HG03108 (cell line): ENCODE measurements around the gene ANLN.

Experiments used
- ATAC-seq: cut with Tn5 transposase; IDR thresholded peaks from one replicate; pipeline ENCODE4 v1.9.1; 2021; ENCODE audit warnings: moderate library complexity; ENCODE audit not compliant: unreplicated experiment

The ANLN gene, protein sequence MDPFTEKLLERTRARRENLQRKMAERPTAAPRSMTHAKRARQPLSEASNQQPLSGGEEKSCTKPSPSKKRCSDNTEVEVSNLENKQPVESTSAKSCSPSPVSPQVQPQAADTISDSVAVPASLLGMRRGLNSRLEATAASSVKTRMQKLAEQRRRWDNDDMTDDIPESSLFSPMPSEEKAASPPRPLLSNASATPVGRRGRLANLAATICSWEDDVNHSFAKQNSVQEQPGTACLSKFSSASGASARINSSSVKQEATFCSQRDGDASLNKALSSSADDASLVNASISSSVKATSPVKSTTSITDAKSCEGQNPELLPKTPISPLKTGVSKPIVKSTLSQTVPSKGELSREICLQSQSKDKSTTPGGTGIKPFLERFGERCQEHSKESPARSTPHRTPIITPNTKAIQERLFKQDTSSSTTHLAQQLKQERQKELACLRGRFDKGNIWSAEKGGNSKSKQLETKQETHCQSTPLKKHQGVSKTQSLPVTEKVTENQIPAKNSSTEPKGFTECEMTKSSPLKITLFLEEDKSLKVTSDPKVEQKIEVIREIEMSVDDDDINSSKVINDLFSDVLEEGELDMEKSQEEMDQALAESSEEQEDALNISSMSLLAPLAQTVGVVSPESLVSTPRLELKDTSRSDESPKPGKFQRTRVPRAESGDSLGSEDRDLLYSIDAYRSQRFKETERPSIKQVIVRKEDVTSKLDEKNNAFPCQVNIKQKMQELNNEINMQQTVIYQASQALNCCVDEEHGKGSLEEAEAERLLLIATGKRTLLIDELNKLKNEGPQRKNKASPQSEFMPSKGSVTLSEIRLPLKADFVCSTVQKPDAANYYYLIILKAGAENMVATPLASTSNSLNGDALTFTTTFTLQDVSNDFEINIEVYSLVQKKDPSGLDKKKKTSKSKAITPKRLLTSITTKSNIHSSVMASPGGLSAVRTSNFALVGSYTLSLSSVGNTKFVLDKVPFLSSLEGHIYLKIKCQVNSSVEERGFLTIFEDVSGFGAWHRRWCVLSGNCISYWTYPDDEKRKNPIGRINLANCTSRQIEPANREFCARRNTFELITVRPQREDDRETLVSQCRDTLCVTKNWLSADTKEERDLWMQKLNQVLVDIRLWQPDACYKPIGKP

DNA sequence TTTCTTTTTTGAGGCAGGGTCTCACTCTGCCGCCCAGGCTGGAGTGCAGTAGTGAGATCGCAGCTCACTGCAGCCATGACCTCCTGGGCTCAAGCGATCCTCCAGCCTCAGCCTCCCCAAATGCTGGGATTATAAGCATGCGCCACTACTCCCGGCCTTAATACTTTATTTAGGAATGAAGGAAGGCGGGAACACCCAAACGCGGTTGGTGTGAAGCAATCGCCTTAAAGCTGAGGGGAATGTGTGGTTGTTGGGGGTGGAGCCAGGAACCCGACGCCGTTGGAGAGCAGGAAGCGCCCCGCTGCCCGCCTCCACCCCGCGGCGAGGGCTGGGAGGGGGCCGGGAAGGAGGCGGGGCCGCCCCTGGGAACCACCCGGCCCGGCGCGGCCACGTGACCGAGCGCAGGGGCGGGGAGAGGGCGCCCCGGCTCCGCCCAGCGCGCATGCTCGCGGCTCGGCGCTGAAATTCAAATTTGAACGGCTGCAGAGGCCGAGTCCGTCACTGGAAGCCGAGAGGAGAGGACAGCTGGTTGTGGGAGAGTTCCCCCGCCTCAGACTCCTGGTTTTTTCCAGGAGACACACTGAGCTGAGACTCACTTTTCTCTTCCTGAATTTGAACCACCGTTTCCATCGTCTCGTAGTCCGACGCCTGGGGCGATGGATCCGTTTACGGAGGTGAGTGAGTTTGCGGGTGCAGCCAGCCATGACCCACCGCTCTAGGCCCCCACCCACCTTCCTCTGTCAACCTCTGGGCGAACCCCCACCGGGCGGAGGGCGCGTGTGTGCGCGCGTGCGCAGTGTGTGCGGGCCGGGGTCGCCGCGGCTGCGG is at the start of gene ANLN:
Gene ANLN (plus strand): TSS at position 492 of the 828 bp plus-strand sequence. CDS start 165 bp downstream, at position 657.
- ATAC-seq, result peak; percentile 75

DNA sequence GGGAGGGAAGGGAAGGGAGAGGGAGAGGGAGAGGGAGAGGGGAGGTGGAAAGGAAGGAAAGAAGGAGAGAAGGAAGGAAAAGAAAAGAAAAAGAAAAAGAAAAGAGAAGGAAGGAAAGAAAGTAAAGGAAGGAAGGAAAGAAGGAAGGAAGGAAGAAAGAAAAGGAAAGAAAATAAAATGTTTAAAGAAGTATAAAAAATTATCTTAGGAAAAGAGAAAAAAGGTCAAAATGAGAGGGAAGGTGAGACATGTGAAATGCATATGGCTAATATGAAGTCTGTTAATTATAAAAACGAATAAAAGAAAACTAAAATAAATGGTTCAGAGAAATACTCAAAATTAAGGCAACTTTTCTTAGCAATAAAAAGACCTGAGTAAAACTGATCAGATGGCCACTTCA is 46.1 kb upstream of the ANLN start:
- no peak for ATAC-seq

DNA sequence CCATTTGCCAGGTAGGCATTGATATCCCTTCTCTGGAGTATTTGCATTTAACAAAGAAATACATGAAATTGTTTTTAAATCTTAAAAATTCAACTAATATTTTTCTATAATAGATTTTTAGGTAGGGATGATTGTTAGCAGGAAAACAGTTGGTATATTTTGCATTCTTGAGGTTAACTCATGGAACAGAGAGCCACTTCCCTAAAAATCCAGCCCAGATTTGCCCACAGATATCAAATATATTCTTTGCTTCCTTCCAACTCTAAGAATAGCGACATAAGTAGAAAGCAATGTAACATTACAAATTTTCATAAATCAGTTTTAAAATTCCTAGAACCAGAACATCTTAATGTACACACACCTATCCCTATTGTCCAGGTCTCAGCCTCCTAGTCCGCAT is 45.0 kb upstream of the ANLN start:
- no peak for ATAC-seq

DNA sequence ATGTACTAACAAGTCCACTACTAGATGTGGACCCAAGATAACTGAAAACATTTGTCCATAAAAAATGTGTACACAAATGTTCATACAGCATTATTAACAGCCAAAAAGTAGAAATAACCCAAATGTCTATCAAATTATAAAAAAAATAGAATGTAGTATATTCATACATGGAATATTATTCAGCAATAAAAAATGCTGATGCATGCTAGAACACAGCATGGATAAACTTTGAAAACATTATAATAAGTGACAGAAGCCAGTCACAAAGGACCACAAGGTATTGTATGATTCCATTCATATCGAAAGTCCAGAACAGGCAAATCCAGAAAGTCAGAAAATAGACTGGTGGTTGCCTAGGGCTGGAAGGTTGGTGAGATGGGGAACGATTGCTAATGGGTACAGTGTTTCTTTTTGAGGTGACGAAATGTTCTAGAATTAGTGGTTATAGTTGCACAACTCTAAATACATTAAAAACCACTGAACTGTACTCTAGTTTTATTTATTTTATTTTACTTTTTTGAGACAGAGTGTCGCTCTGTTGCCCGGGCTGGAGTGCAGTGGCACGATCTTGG is 43.3 kb upstream of the ANLN start:
- no peak for ATAC-seq

DNA sequence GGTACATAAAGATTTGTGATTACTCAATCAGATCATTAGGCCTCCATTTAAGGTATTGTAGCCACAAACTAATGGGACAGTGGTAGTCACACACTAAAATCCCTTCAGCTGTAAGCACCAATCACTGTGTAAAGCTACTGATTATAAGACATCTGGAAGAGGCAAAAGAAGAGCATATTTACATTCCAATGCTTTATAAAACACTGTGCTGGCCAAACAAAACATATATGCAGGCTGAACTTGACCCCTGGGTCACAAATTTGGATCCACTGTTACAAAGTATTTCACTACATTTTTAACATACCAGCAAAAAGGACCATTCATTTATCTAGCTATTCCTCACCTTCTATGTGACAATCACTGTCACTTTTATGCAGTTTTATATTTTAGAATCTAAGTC is 41.4 kb upstream of the ANLN start:
- ATAC-seq, result no peak

DNA sequence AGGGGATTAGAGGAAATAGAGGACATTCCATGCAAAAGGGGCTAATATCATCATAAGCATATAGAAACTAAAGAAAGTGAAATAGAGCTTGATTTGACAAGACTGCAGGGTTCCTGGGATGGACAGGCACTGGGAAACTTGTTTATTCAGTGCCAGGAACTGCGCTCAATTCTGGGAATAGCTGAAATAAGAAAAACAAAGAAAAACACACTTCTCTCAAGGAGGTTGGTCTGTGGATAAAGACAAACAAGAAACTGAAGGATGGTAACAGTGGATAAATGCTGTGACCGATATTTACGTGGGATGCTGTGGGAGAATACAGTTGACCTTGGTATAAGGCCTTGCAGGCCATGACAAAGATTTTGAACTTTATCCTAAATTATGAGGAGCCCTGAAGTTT is 40.9 kb upstream of the ANLN start:
- no peak for ATAC-seq

DNA sequence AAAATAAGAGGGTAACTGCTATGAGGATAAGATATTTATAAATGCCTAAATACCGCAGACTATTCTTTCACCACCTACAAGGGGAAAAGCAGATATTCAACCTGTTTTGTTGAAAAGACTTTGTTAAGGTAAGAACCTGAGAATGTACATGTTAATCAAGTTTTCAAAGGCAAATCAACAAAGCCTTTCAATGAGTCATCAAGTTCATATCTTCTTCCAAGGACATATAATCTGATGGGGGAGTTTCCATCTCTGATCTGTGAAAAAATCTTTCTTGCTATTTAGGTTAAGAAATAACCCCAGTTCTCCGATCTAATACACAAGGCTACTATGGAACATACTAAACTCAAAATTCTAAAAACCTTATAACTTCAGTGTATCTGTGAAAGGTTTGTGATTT is 40.0 kb upstream of the ANLN start:
- no peak for ATAC-seq

DNA sequence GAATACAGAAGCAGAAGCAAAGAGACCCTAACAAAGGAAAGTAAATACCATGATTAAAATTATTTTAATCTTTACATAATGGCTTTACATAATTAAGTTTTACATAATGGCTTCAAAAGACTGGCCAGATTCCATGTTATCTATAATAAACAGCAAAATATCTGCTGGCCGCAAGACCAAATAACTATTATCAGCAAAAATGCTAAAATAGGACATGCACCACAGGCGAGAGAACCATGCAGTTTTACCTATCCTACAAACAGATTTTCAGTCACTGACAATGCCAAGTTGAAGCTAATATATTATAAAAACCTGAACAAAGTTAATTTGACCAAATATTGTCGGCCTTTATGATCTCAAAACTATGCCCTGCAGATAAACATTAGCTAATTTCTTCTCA is 34.2 kb upstream of the ANLN start:
- ATAC-seq, result no peak

DNA sequence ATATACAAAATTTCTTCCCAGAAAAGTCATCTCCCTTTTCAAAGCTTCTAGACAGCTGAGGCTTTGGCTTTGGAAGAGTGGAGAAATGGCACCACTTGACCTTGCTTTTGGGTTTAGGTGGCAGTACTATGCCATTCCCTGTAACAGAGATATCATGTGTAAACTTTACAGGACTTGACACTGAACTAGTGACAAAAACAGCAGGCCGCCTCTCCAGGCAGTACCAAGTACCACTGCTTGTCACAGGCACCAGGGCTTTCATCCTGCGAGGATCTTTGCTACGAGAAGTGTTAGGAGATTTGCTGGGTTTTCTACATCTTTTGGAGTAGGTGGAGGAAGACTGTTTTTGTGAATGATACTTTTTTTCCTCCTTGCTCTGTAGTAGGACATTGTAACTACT is 32.6 kb upstream of the ANLN start:
- no peak for ATAC-seq

DNA sequence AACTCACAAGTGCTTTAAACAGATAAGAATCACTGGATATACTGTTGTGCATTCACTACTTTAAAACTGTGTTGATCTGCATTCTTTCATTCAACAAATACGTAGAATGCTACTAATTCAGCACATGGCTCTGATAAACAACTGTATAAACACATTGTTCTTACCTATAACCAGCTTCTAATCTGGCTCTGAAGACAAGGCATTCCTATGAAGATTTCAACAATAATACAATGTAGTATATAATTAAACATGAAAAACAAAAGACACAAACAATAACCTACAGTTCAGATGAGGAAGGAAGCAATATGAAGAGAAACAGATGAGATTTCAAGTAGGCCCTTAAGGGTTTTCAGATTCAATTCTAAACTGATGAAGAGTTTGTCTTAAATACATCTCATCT is 31.1 kb upstream of the ANLN start:
- ATAC-seq, result no peak

DNA sequence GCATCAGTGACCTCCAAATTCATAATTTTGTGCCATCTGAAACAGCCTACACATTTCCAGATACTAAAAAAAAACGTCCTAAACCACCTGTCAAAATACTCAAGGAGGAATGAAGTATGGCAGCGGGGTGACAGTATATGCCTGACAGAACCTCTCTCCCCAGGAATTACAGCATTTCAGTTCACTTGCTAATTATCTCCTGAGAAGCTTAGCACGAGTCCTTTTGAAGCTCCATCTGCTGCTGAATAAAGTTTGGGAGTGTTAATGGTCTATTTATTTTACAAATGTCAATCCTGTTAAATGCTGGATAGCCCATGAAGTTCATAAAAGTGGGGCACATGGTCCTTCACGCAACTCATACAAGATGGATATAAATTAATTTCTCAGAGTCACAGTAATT is 29.4 kb upstream of the ANLN start:
- ATAC-seq, result no peak

DNA sequence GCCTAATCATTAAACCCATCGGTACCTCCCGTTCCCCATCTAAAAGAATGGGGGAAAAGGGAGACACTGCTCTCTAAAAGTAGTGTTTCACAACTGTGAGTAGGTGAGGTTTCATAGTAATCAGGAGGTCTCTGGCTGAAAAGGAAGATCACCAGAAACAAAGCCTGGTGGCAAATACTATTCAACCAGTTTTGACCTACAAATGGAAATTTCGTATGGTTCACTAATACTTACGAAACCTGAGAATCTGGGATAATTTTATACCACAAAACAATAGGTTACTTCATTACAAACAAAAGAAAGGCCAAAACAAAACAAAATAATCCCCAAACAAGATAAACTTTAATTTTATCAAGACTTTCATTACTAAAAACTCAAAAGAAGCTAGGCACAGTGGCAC is 28.4 kb upstream of the ANLN start:
- ATAC-seq, result no peak

DNA sequence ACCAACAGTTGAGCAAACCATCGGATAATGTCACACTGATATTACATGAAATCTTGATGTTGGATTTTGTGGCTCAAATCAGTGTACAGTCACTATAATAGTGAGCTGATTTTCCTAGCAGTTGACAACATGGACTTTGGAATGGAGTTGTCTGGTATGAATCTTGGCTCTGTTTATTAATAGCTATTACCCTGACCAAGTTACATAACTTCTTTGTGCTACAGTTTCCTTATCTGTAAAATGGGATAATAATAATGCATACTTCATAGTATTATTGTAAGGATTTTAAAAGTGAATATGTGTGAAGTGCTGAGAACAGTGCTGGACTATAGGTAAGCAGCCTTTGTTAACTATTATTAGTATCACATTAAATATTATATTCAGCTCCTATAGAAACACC is 26.1 kb upstream of the ANLN start:
- ATAC-seq, result no peak

DNA sequence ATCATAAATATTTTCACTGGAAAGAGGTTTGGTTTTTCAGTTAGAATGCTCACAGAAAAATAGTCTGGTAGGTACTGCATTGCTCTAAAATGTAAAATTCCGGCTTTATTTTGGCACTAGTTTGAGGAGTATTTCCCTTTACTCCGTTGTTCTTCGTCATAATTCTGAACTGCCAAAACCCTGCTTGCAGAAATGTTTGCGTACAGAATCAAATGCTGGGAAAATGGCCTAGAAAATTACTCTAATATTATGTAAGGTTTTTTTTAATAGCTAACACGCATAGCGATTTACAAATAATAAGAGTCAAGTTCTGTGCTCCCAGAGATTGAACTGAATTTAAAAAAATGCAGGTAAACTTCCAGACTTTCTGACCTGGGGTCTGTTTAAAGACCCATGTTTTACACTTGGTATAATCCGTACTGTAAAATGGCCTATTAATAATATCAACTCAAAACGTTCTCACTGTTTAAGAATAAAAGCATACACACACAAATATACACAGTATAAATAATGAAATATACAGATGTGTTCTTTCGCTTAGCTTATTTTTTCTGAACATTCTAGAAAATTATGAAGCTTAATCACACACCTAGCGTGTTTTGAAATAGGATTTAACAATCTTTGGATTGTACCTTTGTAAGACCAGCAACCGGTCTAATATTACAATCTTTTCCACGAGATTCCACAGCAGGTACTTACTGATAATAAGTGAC is 23.5 kb upstream of the ANLN start:
- ATAC-seq, result no peak

DNA sequence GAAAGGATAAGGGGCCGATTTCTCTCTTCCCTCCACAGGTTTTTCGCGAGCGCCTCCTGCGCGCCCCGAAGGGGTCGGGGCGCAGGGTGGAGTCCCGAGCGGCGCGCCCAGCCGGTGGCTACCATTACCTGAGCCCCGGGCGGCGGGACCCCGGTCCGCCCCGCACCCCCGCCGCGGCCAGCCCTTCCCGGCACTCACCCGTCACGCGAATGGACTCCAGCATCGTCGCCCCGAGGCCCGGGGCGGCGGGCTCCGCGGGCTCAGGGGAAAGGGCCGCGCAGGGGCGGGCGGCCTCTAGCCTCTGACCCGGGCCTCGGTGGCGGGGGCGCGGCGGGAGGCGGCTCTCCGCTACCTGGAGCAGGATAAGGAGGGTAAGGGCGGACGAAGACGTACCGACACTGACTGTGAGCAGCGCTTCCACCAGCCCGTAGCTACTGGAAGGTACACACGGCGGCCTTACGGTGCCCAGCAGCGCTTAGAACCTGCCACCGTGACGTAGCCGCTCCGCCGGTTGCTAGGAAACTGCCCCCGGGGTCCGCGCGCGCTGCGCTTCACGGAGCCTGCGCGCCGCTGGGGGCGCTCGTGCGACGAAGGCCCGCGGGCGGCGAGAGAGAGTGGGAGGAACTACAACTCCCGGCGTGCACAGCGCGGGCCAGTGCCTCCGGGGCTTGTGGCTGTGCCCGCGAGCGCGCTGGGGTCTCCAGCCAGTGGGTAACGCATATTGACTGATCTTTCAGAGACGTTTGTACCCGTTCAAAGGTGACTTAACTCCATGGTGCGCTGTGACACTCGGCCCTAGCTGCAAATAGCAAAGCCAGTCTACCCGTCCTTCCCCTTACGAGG is 22.7 kb upstream of the ANLN start:
- ATAC-seq, result peak; percentile 99

DNA sequence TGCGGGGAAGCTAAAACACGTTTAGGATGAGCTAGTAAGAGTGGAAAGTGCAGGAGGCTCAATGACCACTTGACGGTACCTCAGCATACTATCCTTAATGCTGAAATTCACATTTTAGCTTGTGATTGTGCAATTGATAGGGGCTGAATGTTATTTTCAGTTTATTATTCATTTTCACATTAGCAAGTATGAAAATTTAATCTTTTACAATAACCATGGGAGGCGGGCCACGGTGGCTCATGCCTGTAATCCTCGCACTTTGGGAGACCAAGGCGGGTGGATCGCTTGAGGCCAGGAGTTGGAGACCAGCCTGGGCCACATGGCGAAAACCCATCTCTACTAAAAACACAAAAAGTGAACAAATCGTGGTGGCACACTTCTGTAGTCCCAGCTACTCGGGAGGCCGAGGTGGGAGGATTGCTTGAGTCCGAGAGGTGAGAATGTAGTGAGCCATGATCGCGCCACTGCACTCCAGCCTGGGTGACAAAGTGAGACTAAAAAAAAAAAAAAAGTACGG is 22.0 kb upstream of the ANLN start:
- ATAC-seq, result no peak

DNA sequence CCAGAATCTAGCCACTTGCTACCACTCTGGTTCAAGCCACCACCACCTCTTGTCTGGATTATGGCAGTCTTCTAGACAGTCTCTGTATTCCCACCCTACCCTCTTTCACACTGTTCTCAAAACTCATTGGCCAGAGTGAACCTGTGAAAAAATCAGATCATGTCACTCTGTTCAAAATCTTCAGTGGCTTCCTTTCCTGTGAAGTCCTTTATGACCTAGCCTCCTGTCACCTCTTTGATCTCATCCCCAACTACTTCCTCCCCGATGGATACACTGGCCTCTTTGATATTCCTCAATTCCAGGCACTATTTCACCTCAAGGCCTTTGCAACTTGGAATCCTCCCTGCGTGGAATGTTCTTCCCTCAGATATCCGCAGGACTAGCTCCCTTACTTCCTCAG is 21.2 kb upstream of the ANLN start:
- no peak for ATAC-seq

DNA sequence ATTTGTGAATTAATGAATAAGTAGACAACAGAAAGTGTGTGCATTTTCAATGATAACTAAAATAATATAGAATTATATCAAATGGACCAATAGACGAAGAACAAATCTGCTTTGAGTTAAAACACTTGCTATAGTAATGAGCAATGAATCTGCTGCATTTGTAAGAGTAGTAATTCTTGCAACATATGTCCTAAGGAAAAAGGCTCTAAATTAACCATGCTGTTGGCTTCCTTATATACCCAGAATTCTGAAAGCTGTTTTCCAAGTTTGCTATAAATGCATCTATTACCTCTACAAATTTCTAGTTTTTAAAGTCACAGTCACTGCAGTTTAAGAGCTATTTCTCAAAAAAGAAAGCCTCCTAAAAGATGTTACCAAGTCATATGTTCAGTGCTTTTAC is 20.5 kb upstream of the ANLN start:
- no peak for ATAC-seq

DNA sequence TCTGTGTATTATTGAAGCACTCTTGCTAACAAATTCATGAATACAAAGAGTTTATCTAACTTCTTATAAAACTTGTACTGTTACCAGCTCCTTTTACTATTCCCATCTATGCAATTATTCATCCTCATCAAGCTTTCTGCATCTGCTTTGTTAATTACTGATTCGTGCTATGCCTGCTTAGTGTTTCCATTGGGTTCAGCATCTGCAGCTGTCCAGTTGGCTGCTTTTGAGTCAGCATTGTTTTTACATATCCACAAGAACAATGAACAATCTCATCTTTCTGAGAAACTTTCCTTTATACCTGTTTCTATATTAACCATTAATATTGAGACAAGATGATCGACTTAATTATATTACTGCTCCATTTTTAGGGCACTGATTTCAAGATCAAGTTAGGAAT is 19.6 kb upstream of the ANLN start:
- ATAC-seq, result no peak
